GM18499 (cell line): ENCODE results near the gene CYTL1.
"Not testable (repeated sequence)": the region's sequence is repeated elsewhere in the genome, so short reads cannot be mapped to it uniquely, and the experiment has no call there.

ENCODE experiments used
- ATAC-seq: cut with Tn5 transposase; IDR thresholded peaks from one replicate; pipeline ENCODE4 v1.9.1; 2021; ENCODE audit warnings: moderate number of reproducible peaks; ENCODE audit not compliant: insufficient read depth, unreplicated experiment

The CYTL1 gene, protein sequence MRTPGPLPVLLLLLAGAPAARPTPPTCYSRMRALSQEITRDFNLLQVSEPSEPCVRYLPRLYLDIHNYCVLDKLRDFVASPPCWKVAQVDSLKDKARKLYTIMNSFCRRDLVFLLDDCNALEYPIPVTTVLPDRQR

DNA sequence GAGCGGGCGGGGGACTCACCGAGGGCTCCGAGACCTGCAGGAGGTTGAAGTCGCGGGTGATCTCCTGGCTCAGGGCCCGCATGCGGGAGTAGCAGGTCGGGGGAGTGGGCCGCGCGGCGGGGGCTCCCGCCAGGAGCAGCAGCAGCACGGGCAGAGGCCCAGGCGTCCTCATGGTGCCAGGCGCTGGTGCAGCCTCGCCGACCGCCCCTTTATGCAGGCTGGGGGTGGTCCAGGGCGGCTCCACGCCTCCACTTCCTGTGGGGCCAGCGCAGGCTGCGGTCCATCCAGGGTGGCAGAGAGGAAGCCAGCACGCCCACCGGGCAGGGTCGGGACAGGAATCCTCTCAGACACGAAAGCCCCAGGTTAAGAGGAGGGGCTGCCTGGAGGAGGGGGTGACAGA is at the start of gene CYTL1:
Gene CYTL1, minus strand, starts transcription at position 185 of the 400 bp plus-strand sequence. Its CDS starts 13 bp downstream, at position 172.
- ATAC-seq: no peak

DNA sequence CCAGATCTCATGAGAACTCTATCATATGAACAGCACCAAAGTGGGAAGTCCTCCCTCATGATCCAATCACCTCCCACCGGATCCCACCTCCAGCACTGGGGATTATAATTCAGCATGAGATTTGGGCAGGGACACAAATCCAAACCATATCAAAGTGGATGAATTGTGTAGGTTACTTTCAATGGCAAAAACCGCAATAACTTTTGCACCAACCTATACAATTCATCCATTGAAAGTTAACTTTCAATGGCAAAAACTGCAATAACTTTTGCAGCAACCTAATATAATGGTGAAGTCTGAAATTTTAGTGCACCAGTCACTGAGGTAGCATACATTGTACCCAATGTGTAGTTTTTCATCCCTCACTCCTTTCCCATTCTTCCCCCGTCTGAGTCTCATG is 48.6 kb upstream of the CYTL1 start:
- ATAC-seq: no peak

DNA sequence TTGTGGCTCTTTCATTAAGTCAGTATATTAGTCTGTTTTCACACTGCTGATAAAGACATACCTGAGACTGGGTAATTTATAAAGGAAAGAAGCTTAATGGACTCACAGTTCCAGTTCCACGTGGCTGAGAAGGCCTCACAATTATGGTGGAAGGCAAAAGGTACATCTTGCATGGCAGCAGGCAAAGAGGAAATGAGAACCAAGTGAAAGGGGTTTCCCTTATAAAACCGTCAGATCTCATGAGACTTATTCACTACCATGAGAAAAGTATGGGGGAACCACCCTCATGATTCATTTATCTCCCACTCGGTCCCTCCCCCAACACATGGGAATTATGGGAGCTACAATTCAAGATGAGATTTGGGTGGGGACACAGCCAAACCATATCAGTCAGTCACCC is 47.7 kb upstream of the CYTL1 start:
- not testable (repeated sequence) for ATAC-seq

DNA sequence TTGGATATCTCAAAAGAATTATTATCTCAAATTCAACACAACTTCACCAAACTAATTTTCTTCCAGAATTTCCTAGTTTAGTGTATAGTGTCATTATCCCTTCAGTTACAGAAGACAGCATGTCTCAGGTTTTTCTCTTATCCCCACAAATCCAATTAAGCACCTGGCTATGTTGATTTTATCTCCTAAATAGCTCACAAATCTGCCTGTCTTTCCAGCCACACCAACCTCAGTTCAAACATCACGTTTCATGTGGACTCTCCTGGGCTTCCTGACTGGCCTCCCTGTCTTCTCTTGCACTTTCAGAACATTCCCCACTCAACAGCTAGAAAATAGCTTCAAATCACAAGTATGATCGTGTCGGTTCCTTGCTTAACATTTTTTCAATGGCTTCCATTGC is 46.8 kb upstream of the CYTL1 start:
- no peak for ATAC-seq

DNA sequence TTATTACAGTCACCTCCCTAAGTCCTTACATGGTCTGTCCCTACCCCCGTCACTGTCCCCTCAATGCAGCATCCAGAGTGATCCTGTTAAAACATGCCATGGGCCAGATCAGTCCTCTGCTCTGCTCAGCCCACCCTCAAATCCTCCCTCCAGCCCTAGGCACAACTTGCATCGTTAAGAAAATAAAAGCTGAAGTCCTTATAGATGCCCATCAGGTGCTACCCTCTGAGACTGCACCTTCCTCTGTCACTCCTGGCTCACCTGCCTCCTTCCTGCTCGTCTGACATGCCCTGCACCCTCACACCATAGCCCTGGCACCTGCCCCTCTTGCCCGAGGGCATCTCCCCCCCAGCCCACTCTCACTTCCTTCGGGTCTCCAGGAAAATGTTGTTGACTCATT is 36.2 kb upstream of the CYTL1 start:
- no peak for ATAC-seq

DNA sequence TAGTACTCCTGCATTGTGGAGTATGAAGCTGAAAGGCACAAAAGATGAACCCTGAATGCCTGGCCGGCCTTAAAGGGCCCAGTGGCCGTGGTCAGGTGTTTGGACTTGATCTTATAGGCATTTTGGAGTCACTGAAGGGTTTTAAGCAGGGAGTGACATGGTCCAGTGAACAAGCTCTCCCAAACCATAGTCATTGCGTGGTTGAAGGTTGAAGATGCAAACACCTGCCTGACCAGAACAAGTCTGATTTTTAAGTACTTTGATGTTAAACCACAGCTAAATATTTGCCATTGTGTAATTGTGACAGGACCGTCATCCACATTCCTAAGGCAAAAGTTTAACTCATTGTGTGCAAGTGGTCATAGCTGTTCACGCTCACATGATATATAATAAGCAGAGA is 35.3 kb upstream of the CYTL1 start:
- no peak for ATAC-seq

DNA sequence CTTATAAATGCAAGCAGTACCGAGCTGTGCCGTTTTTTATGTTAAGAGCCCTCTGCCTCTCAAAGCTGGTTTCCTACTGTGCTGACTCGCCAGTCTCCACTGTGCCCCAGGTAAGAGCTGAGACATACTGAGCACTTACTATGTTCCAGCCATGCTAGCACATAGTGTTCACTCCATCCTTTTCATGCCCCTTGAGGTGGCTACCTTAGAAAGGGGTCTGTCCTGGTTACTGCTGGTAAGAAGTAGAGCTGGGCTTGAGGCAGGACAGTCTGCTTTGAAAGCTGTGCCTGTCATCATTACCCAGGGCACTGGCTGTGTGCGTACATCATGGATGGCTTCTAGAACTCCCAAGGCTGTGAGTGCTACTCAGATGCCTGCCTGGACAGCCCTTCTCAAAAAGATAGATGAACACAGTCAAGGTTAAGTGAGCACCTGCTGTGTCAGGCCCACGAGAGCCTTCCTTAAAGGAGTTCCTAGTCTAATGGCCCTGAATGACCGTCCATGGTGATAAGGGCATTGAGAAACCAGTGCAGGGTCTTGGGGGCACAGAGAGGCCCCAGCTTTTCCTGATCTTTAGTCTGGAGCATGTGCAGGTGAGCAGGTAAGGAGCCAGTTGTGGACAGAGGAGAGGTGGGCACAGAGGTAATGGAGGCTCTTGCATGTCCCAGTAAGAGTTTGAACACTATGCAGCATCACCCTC is 33.6 kb upstream of the CYTL1 start:
- no peak for ATAC-seq

DNA sequence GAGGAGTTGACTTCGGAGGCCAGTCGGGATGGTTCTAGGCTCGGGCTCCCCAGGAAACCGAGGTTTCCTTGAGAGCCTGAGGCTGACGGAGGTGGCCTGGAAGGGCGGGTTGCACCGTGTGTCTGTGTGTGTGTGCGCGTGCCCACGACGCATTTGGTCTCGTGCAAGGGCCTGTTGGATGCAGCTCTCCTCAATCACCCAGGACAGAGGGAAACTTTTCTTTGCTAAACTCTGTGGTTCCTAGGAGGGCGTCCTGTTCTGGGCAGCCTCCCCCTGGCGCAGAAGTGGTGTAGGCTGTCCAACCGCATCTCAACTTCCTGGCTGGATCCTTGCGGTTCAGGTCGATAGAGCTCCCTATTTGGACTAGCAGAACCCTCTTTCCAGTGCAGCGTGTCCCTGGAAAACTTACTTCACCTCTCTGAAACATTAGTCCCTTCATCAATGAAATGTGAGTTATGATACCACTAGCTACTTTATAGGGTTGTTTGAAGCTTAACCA is 33.0 kb upstream of the CYTL1 start:
- ATAC-seq: no peak

DNA sequence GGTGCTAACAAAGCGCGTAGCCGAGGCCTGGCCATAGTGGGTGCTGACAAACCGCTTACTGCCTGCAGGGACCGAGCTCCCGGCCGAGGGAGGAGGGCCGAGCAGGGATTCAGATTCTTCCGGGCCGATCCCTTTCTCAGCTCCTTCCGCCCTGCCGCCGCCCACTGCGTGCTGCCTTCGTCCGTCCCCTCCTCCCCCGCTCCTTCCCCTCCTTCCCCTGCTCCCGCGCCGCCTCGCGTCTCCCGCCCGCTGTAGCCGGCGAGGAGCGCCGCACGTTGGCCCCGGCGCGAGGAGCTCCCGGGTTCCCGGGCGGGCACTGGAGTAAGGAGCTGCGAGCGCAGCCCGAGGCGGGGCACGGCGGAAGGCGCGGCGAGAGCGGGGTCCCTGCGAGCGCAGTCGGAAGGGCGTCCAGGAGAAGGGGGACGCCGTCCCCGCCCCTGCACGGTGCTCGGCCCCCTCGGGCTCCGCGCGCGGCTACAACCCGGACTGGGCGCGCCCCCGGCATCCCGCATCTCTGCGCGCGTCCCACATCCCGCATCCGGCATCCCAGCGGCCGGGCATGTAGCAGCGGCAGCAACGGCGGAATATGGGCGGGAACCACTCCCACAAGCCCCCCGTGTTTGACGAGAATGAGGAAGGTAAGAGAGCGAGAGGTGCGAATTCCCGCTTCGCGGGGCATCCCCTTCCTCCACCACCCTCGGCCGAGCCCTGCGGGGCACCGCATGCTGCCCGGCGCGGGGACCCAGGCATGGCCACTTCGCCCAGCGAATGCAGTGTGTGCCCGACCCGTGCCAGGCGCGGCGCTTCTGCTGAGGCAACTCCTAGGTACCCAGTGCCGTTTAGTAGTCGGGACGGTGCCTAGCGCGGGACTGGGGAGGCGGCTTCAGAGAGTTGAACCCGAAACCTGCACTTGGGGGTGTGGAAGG is 32.3 kb upstream of the CYTL1 start, which contains the start of gene STK32B:
Gene STK32B, plus strand, starts transcription at position 203 of the 926 bp plus-strand sequence.
- no peak for ATAC-seq

DNA sequence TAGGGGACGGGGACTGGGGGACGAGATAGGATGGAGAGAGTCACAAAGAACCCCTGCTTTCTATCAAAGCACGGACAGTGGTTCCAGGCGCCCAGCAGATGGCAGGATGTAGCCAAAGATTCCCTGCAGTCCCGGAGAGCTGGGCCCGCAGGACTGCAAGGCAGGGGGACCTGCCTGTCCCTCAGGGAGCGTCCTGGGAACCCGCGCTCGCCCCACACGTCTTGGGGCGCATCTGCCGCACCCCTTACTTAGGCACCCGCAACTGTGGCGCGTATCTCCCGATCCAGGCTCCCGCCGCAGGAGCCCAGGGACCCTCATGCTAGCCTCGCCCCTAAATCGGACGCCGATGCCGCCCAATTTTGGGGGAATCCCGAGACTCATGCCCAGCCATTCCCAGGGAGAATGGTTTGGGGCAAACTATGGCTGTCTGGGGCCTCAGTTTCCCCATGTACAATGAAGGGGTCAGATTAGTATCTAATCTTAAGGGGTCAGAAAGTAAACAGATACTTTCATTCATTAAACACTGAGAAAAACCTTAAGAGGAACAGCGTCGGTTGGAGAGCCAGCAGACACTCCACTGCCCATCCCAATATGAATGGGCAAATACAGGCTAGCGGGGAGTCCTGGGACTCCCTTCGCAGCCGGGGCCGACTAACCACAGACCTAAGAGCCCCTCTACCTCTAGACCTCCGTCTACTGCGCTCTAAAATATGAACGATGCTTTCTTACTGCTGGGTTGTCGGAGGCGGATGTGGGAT is 31.4 kb upstream of the CYTL1 start:
- no peak for ATAC-seq

DNA sequence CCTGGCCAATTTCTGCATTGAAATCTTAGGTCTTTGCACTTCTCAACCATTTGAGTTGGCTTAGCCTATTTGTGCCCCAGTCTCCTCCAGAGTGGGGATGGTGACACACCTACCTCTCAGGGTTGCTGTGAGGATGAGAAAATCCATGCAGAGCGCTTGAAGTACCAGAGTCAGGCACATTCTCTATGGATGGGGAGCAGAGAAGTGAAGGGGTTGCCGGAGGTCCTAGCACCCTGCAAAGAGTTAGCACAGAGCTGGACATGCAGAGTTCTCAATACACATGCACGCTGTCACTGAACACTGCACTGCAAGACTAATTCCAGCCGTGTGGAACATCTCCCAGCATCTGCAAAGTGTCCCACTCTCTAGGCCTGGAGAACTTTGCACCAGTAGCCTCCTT is 29.5 kb upstream of the CYTL1 start:
- no peak for ATAC-seq

DNA sequence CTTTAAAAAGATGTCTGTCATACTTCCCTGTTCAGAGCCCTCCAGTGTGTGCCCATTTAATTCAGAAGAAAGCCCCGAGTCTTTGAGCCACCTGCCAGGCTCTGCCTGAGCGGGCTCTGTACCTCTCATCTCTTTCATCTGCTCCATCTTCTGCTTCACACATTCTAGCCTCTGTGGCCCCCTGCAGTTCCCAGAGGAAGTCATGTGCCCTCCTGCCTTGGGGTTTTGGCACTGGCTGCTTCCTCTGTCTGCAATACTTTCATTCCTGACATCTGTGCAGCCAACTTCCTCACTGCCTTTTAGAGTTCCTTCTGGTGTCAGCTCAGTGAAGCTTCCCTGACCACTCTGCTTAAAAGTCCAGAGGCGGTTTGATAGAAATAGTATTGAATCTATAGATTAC is 25.8 kb upstream of the CYTL1 start:
- no peak for ATAC-seq

DNA sequence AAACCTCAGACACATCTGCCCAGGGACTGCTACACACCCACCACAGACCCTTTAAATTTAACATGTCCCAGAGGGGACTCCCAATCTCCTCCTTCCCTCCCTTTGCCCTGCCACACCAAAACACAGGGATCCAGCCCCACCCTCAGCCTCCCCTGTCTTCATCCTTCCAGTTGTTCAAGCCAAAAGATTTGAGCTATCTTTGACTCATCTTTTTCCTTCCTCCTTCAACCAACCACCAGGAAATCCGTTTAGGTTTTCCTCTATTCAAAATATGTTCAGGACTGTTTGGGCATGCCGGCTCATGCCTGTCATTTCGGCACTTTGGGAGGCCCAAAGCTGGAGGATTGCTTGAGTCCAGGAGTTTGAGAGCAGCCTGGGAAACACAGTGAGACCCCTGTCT is 25.1 kb upstream of the CYTL1 start:
- ATAC-seq: no peak

DNA sequence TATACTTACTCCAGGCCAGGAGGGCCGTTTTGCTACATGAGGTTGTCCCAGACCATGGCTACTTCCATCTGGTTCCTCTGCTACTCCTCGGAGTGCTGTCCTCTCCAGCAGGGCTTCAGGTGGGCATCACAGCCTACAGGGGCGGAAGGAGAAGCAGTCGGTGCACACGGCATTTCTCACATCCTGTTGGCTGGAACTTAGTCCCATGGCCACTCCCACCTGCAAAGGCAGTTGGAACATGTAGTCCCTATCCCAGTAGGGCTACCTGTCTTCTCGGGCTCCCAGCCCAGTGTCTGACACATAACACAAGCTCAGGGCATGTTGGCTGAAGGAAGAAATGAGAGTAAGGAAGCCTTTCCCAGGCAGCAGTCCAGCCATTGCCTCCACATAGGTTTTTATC is 24.3 kb upstream of the CYTL1 start:
- ATAC-seq: no peak

DNA sequence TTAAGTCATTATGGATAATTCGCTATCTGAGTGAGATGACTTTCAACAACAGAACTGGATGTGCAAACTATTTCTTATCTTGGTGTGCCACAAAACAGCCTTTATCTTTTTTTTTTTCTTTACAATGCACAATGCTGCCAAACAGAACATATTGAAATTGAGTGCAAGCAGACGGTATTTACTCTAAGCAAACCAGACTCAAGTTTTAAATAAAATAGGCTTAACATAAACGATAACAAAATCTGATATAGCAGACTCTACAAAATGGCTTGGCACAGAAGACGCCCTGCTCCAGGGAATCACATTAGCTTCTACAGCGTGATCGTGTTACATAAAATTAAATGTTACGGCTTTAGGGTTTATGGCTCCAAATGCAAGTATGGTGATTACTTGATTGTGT is 22.4 kb upstream of the CYTL1 start:
- no peak for ATAC-seq

DNA sequence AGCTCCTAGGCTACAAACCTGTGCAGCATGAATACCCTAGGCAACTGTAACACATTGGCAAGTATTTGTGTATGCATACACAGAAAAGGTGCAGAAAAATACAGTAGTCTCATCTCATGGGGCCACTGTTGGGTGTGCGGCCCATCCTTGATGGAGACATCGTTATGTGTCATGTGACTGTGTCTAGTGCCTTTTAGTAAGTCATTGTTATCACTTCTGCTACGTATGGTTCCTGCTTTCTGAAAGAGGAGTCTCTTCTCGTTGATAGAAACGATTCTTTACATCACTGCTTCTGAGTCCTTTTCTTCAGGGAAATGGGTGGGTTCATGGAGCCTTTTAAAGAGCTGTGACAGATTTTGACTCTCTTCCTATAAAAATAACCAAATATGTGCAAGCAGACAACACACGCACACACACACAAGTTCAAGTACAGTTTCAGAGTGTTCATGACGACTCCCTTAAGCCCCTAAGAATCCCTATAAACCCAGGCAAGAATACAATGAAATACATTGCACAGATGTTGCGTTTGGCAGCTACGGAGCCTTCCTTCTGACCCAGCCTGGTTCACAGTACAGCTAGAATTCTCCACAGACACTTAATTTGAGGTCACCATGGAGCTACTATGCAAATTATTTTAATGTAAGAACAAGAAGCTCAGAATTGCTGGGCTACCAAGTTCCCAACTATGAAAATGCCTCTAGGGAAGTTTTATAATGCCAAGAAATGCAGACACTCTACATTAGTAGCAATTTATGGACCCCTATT is 21.8 kb upstream of the CYTL1 start:
- ATAC-seq: no peak

DNA sequence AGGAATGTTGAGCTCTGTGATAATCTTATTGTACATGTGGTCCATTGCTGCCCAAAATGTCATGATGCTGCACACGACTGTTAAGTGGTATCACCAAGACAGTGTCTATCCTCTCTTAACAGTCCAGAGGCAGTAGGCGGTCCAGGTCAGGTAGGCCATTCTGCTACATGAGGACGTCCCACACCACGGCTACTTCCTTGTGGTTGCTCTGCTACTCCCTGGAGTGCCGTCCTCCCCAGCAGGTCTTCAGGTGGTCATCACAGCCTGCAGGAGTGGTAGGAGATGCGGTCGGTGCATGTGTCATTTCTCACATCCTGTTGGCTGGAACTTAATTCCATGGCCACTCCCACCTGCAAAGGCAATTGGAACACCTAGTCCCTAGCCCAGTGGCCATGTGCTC is 20.5 kb upstream of the CYTL1 start:
- no peak for ATAC-seq

DNA sequence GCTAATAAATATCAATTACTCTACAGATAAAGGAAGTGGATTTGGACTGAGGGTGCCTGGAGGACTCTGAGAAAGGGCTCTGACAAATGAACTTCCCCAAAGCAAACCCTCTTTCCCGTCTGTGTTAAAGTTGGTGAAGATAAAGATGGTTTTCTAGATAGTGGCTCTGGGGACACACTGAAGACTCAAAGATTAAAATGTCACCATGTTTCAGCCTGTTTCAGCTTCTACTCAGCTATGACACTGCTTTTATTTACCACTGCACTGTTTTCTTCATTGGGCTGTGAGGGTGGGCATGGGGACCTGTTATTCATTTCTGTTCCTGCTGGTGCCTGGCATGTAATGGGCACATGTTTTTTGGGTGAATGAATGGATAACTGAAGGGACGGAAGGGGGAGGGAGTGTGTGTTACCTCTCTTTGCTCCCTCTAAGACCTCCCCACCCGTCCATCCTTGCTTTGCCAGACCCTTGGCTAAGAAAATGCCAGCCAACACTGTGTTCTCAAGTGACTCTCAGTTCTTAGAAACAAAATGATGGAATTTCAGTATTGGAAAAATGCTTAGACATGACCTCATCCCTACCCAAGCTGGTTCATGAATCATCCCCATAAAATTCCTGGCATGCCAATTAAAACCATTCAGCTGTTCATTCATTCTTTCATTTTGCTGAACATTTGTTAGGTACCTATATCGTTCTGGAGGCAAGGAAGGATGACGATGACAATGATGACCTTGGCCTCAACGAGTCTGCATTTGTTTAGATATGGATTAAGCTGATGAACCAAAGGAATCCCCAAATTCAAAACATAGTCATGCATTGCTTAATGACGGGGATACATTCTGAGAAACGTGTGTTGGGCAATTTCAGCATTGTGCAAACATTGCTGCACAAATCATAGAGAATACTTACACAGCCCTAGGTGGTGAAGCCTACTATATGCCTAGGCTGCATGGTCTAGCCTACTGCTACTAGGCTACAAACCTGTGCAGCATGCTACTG is 18.6 kb upstream of the CYTL1 start:
- ATAC-seq: no peak
